ENCODE measurements around the gene COL16A1.

DNA sequence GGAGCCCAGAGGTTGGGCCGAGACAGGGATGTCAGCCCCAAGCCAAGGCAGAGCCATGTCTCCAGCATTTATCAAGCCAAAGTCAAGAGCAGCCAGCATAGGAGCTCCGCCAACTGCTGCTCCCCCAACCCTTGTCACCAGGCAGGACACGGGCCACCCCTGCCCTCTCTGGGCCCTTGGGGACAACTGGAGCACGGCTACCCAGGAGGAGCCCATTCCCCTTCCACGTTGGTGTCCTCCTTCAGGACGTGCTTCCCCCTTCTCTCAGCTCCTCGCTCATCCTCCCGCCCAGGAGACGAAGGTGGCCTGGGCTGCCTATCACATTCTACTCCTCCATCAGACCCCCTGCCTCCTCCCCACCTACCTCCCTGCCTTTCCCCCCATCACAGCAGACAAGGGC lies 39.3 kb downstream of the COL16A1 start:
- TF ChIP-seq, protein P1, sequence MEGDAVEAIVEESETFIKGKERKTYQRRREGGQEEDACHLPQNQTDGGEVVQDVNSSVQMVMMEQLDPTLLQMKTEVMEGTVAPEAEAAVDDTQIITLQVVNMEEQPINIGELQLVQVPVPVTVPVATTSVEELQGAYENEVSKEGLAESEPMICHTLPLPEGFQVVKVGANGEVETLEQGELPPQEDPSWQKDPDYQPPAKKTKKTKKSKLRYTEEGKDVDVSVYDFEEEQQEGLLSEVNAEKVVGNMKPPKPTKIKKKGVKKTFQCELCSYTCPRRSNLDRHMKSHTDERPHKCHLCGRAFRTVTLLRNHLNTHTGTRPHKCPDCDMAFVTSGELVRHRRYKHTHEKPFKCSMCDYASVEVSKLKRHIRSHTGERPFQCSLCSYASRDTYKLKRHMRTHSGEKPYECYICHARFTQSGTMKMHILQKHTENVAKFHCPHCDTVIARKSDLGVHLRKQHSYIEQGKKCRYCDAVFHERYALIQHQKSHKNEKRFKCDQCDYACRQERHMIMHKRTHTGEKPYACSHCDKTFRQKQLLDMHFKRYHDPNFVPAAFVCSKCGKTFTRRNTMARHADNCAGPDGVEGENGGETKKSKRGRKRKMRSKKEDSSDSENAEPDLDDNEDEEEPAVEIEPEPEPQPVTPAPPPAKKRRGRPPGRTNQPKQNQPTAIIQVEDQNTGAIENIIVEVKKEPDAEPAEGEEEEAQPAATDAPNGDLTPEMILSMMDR (IDR thresholded peaks at IDR 0.05), result no peak
- TF ChIP-seq EZH2 (IDR thresholded peaks at IDR 0.05), result no peak
